ENCODE data around the gene ARL4A. TPM values are rescaled to one million over a fixed set of nuclear protein-coding genes. Genes with fewer than 3 reads are reported as not detected.
"Not testable (repeated sequence)": the region's sequence is repeated elsewhere in the genome, so short reads cannot be mapped to it uniquely, and the experiment has no call there.

ARL4A gene
- total RNA-seq, 1 experiment from 2014 or later = 66.5 TPM

DNA sequence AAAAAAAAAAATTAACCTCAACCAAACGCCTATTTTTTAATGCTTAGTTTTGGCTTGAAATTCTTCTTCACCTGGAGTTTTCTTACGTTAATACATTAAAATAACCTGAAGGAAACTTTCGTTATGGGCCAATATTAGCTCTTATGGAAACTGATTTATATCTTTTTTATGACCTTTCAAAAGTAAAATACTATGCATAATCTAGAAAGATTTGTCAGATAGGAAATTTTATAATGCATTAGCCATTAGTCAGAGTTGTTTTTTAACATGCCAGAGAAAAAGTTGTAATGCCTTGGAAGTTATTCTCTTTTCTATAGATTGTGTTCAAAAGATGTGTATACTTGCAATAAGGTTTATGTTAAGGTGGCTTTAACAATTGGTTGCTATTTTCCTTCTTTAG lies 34.3 kb upstream of the ARL4A start:
- DNase-seq = no peak
- H3K4me3 ChIP-seq = no peak overlapping the region

DNA sequence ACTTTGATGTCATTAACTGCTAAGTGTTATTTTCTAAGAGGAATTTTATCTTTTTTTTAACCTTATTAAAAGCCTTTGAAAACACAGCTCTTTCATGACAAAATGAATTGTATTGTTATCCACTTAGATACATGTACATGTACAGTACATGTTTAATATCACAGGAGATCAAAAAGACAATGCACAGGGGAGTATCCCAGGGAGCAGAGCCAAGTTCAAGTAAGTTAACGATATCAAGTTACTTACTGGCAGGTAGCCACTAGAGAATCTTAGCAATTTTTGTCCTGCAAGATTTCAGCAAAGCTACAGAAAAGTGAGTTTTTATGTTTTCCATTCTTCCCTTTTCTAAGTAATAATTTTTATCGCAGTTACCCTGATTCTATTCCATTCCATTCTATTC lies 33.9 kb upstream of the ARL4A start:
- H3K36me3 ChIP-seq = no peaks in the 10 kb centered on the region
- H3K27me3 ChIP-seq = no peaks in the 10 kb centered on the region
- H3K4me3 ChIP-seq = no peak overlapping the region
- H3K9me3 ChIP-seq = no peaks in the 10 kb centered on the region
- DNase-seq = no peak

More for the DNA sequence above, 34.3 kb upstream of the ARL4A start:
- Histone ChIP-seq H3K9me3 (no peaks in the 10 kb centered on the region), H3K27me3 (no peaks in the 10 kb centered on the region), H3K36me3 (no peaks in the 10 kb centered on the region)

DNA sequence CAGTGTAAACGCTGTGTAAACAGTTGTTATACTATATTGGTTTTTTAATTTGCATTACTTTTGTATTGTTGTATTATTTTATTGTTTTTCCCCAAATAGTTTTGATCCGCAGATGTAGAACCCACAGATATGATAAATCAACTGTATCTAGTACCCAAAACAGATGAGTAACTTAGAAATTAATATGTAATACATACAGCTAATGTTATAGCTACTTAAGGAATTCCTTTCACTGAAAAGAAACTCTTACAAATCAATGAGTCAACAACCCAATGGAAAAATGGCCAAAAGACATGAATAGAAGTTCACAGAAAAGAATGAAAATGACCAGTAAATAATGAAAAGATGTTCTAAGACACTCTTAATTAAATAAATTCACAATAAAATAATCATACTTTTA lies 32.3 kb upstream of the ARL4A start:
- DNase-seq = no peak
- Histone ChIP-seq H3K27me3 (no peaks in the 10 kb centered on the region), H3K36me3 (no peaks in the 10 kb centered on the region), H3K4me3 (no peak overlapping the region), H3K9me3 (no peaks in the 10 kb centered on the region)

DNA sequence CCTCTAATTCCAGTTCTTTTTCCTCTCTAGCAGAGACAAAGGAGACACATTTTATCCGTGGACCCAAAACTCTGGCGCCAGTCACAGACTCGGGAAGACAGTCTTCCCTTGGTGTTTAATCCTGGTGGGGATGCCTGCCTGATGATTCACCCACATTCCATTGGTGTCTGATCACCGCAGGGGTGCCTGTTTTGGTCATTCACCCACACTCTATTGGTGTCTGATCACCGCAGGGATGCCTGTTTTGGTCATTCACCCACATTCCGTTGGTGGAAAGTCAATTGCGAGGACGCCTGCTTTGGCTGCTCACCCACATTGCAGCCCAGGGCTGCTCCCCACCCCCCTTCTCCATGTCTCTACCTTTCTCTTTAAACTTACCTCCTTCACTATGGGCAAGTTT lies 27.0 kb upstream of the ARL4A start:
- H3K36me3 ChIP-seq, H3K27me3 ChIP-seq, H3K9me3 ChIP-seq, H3K4me3 ChIP-seq: not testable (repeated sequence)
- DNase-seq = peak; percentile 93

DNA sequence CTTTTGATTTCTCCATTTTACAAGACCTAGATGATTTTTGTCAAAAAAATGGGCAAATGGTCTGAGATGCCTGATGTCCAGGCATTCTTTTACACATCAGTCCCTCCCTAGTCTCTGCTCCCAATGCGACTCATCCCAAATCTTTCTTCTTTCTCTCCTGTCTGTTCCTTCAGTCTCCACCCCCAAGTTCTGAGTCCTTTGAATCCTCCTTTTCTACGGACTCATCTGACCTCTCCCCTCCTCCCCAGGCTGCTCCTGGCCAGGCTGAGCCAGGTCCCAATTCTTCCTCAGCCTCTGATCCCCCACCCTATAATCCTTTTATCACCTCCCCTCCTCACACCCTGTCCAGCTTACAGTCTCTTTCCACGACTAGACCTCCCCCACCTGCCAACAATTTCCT lies 26.4 kb upstream of the ARL4A start:
- not testable (repeated sequence) for H3K36me3 ChIP-seq, H3K9me3 ChIP-seq, DNase-seq, H3K27me3 ChIP-seq, H3K4me3 ChIP-seq

DNA sequence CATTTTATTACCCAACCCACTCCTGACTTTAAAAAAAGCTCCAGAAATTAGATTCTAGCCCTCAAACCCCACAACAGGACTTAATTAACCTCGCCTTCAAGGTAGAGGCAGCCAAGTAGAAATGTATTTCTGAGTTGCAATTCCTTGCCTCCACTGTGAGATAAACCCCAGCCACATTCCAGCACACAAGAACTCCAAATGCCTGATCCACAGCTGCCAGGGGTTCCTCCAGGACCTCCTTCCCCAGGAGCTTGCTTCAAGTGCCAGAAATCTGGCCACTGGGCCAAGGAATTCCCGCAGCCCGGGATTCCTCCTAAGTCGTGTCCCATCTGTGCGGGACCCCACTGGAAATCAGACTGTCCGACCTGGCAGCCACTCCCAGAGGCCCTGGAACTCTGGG lies 25.9 kb upstream of the ARL4A start:
- H3K4me3 ChIP-seq = no peak overlapping the region
- no peaks in the 10 kb centered on the region for H3K27me3 ChIP-seq
- no peak for DNase-seq
- H3K9me3 ChIP-seq = no peaks in the 10 kb centered on the region
- no peaks in the 10 kb centered on the region for H3K36me3 ChIP-seq

DNA sequence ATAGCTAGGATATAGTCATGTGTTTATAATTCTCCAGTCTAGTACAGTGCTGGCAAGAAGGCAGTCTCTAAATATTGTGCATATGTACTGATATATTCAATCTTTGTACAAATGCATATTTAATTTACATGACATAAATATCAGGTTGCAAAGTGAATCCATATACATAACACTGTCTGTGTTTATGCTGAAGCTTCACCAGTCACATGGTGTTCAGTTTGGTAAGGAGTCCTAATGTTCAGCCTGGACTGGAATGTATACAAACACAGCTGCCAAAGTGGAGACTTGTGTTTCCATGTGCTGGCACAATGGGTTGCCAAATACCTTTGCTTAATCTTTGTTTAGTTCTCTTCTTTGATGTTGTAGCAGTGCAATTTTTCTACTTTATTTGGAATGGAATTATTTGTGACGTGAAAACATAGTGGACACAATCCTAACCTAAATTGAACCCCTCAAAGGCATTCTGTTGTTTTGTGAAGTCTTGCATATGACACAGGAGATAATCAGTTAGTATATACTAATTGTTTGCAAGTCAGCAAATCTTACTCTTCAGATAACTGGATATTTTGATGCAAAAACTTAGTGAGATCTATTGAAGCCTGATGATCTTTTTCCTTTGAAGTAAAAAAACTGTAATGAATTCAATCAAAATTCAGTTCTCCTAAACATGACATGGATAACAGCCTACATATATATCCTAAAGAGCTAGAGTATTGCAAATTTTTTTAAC lies 17.3 kb upstream of the ARL4A start:
- Histone ChIP-seq H3K4me3 (no peak overlapping the region), H3K9me3 (peaks cover 6% of the 10 kb centered on the region; the same call in 1 of the 2 replicates), H3K27me3 (no peaks in the 10 kb centered on the region), H3K36me3 (no peaks in the 10 kb centered on the region)
- peak; percentile 76 for DNase-seq

DNA sequence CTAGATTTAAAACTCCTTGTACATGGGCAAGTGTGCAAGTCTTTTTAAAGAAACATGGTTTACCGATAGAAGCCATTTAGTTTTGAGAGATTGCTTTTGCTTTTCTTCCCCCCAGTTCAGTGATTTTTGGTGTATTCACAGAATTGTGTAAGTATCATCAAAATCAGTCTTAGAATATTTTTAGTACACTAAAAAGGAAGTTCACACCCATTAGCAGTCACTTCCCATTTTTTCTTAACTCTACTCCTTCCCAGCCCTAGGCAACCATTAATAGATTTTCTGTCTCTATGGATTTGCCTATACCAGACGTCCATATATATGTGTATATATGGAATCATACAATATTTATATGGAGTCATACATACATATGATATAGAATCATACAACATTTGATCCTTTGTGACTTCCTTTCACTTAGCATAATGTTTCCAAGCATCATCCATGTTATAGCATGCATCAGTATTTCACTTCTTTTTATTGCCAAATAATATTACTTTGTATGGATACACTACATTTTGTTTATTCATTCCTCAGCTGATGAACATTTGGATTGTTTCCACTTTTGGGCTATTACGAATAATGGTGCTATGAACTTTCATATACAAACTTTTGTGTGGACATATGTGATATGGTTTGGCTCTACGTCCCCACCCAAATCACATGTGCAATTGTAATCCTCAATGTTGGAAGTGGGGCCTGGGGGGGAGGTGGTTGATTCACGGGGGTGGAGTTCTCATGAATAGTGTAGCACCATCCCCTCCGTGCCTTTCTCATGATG lies 16.5 kb upstream of the ARL4A start:
- H3K36me3 ChIP-seq = no peaks in the 10 kb centered on the region
- no peak for DNase-seq
- H3K27me3 ChIP-seq = no peaks in the 10 kb centered on the region

DNA sequence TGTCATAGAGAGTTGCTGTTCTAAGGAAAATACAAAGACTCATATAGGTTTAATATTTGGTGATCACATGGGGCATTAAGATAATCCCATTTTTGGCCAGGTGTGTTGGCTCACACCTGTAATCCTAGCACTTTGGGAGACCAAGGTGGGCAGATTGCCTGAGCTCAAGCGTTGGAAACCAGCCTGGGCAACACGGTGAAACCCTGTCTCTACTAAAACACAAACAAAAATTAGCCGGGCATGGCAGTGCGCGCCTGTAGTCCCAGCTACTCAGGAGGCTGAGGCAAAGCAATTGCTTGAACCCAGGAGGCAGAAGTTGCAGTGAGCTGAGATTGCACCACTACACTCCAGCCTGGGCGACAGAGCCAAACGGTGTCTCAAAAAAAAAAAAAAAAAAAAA lies 14.0 kb upstream of the ARL4A start:
- H3K9me3 ChIP-seq, H3K36me3 ChIP-seq, H3K27me3 ChIP-seq, DNase-seq, H3K4me3 ChIP-seq: not testable (repeated sequence)

More for the DNA sequence above, 16.5 kb upstream of the ARL4A start:
- Histone ChIP-seq H3K9me3 (peaks cover 6% of the 10 kb centered on the region; the same call in 1 of the 2 replicates), H3K4me3 (no peak overlapping the region)

DNA sequence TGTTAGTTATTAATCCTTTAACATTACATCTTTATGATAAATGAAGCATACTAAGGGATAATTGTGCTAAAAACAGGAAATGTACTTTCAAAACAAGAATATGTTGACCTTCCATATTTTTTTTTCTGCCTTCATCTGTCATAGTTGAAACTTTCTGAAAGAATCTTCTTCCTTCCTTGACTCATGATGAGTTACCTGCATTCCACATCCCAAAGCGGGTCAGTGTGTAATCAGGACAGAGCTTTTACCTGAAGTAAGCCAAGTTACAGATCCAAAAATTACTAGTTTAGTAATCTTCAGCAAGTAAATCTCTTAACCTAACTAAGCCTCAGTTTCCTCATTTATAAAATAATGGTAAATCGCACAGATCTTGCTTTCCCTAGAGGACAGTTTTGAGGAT lies 13.4 kb upstream of the ARL4A start:
- Histone ChIP-seq H3K4me3 (no peak overlapping the region), H3K36me3 (no peaks in the 10 kb centered on the region), H3K9me3 (peaks cover 6% of the 10 kb centered on the region; the same call in 1 of the 2 replicates), H3K27me3 (no peaks in the 10 kb centered on the region)
- no peak for DNase-seq

DNA sequence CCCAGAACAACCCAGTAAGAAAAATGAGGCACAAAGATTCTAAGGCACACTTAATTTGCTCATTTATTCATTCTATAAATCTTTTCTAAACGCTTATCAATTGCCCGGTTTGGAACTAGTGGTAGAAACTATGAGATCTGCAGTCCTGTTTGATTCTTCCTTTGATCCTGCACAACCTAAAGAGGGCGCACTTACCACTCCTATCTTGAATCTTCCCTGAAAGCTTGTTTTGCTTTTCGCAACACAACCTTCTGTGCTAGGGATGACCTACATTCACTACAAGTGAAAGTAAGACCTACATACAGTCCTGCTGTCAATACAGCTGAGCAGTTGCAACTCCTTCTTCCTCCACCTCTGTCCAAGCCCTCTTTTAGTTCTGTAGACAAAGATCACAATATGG lies 12.6 kb upstream of the ARL4A start:
- Histone ChIP-seq H3K4me3 (no peak overlapping the region), H3K27me3 (no peaks in the 10 kb centered on the region), H3K36me3 (no peaks in the 10 kb centered on the region), H3K9me3 (peaks cover 6% of the 10 kb centered on the region; the same call in 1 of the 2 replicates)
- no peak for DNase-seq

DNA sequence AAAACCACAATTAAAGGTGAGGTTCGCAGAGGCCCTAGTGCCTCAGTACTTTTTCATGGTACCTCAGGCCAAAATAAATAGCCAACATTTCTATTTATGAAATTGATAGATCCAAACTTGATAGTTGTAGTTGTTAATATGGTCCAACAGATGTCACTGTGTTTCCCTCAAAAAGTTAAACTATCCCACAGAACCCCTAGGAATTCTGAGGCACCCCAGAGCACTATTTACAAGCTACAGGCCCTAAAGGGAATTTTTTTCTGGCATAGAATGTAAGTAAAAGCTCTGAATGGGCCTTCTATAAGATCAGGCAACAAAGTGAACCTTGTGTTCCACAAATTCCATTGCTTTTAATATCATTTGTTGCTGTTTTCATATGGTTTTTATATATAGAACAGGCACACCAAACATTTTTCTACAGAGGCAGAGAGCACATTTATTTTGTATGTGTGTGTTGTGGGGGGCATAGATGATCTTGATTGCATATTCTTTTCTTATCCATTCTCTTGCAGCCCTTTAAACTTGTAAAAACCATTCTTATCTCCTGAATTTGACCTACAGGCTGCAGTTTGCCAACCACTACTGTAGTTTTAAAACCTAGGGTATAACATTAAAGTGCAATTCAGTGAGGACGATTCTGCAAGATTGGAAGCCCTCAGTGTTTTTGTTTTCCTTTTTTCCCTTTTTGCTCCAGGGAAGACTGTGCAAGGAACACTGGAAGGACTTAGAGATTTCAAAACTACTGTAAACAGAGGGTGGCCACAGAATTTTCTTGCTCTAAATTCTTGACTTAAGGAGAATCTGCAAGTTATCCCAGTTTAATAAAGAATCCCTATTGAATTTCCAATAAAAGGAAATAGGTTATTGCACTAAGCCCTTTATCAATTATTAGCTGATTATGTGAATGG lies 3.5 kb upstream of the ARL4A start:
- no peaks in the 10 kb centered on the region for H3K27me3 ChIP-seq
- H3K4me3 ChIP-seq = no peak overlapping the region
- DNase-seq = no peak
- H3K9me3 ChIP-seq = no peaks in the 10 kb centered on the region; the same call in 1 of the 2 replicates
- peaks cover 13% of the 10 kb centered on the region for H3K36me3 ChIP-seq

DNA sequence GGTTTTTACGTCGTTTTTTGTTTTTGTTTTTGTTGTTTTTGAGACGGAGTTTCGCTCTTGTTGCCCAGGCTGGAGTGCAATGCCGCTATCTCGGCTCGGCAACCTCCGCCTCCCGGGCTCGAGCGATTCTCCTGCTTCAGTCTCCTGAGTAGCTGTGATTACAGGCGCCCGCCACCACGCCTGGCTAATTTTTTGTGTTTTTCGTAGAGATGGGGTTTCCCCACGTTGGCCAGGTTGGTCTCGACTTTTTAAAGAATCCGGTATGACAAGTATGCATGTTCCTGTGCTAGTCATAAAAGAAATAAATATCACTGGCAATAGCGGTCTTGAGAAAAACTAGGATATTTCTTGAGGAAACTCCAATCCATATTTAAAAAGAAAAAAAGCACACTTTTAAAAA lies 2.7 kb upstream of the ARL4A start:
- Histone ChIP-seq H3K4me3 (no peak overlapping the region), H3K27me3 (no peaks in the 10 kb centered on the region), H3K36me3 (peaks cover 21% of the 10 kb centered on the region), H3K9me3 (no peaks in the 10 kb centered on the region; the same call in 1 of the 2 replicates)
- DNase-seq = no peak

DNA sequence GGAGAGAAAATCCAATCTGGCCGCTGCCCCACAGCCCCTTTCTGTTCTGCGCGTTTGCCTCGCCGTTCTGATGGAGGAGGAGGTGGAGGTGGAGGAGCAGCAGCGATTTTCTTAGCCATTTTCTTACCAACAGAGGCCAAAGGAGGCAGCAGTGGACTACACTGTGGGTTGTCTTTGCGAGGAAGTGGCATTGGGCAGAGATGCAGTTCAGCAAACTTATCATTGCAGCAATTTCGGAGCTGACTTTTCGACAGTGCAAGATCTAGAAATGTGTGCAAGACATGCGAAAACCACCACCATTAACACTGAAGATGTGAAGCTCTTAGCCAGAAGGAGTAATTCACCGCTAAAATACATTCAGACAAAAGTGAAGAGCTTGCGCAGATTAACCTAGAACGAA lies 1.9 kb upstream of the ARL4A start:
- H3K27me3 ChIP-seq = no peaks in the 10 kb centered on the region
- H3K4me3 ChIP-seq = peak overlapping the region; percentile 98
- H3K9me3 ChIP-seq = no peaks in the 10 kb centered on the region; the same call in 1 of the 2 replicates
- H3K36me3 ChIP-seq = peaks cover 28% of the 10 kb centered on the region
- DNase-seq = peak; percentile 69

DNA sequence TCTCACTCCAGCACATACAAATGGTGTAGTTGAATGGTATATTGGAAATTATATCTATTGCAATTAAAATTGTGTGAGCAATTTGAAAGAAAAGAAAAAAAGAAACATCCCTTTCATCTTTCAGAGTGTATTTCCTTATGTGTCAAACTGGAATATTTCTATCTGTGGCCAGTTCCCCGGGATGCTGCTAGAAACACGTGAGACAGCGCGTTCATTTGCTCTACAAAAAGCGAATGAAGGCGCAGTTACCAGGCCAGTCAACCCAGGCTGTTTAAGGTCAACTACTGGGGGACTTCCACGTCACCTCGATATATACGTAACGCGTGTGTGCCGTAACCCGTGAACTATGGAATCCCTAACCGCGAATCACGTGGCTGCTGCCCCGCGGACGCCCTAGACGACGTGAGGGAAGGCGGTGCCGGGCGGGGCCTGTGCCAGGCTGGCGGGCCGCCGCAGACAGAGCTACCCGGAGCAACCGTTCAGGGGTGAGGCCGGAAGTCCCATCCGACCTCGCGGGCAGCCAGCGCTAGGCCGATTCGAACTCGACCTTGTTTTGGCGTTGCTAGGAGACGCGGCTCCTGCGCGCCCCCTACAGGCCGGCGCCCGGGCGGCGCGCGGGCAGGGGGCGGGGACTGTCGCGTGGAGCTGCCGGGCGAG lies 1.1 kb upstream of the ARL4A start:
- no peaks in the 10 kb centered on the region for H3K27me3 ChIP-seq
- peak; percentile 99 for DNase-seq
- H3K36me3 ChIP-seq = peaks cover 34% of the 10 kb centered on the region
- H3K4me3 ChIP-seq = peak overlapping the region; percentile 98
- H3K9me3 ChIP-seq = no peaks in the 10 kb centered on the region; the same call in 1 of the 2 replicates

DNA sequence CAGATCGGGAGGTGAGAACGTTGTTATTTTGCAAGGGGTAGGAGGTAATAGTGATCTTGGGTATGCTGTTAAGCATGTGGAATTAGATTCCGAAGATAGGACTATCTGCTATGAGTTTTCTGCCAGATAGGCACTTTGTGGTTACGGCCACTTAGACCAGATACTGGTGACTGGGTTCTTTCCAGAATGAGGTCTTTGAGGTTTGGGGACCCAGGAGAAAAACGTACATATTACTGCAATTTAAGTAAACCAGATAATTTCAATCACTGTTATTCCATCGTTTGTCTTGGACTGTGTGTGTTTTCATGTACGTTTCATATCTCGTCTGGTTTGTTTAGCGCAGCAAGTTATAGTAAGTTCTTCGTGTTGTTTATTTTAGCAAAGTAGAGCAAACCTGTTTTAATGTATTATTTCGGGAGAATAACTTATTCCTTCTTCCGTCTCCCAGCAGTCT lies 312 bp downstream of the ARL4A start:
- Histone ChIP-seq H3K36me3 (peaks cover 47% of the 10 kb centered on the region), H3K4me3 (peak overlapping the region; percentile 98), H3K27me3 (no peaks in the 10 kb centered on the region), H3K9me3 (no peaks in the 10 kb centered on the region; the same call in 1 of the 2 replicates)
- no peak for DNase-seq
